ENCODE data around the gene MYBPC1.
"Not testable (repeated sequence)": the region's sequence is repeated elsewhere in the genome, so short reads cannot be mapped to it uniquely, and the experiment has no call there.

MYBPC1 gene

GRCh38 chr12:101594700-101595099 is at the start of gene MYBPC1:
MYBPC1 (plus strand) TSS chr12:101594971; CDS start chr12:101595071, 100 bp downstream.
- Mint-ChIP-seq H3K4me1 (no peaks in the 10 kb centered on the region), H3K27ac (no peak within 1 kb of the TSS), H3K36me3 (no peaks in the 10 kb centered on the region), H3K4me3 (no peak within 1 kb of the TSS), H3K9me3 (no peaks in the 10 kb centered on the region)
- no peak for DNase-seq (ENCODE audit: low spot score in 2 of 2)
- no peak for ATAC-seq

GRCh38 chr12:101551362-101552114 is 43.2 kb upstream of the MYBPC1 start:
- no peak overlapping the region for H3K27ac Mint-ChIP-seq
- no peak for DNase-seq (ENCODE audit: low spot score in 2 of 2)
- ATAC-seq, result no peak

GRCh38 chr12:101552277-101552676 is 42.5 kb upstream of the MYBPC1 start:
- H3K36me3 Mint-ChIP-seq, result no peaks in the 10 kb centered on the region
- no peaks in the 10 kb centered on the region for H3K9me3 Mint-ChIP-seq
- ATAC-seq (no peak), DNase-seq (ENCODE audit: low spot score in 2 of 2) (no peak)
- H3K4me1 Mint-ChIP-seq, result no peaks in the 10 kb centered on the region
- no peak overlapping the region for H3K27ac Mint-ChIP-seq
- H3K4me3 Mint-ChIP-seq, result no peak overlapping the region

More at GRCh38 chr12:101551362-101552114, 43.2 kb upstream of the MYBPC1 start:
- H3K4me3 Mint-ChIP-seq, result no peak overlapping the region
- H3K36me3 Mint-ChIP-seq, result no peaks in the 10 kb centered on the region
- H3K9me3 Mint-ChIP-seq, result no peaks in the 10 kb centered on the region
- H3K4me1 Mint-ChIP-seq, result no peaks in the 10 kb centered on the region

- no peaks in the 10 kb centered on the region for H3K4me1 Mint-ChIP-seq
- H3K36me3 Mint-ChIP-seq, result no peaks in the 10 kb centered on the region
- no peak overlapping the region for H3K4me3 Mint-ChIP-seq
- H3K9me3 Mint-ChIP-seq, result peaks cover 4% of the 10 kb centered on the region
- ATAC-seq (no peak), DNase-seq (ENCODE audit: low spot score in 2 of 2) (no peak)
- no peak overlapping the region for H3K27ac Mint-ChIP-seq
These were observed 37.7 kb upstream of the MYBPC1 start for GRCh38 chr12:101557094-101557493.

GRCh38 chr12:101558726-101559125 is 36.0 kb upstream of the MYBPC1 start:
- H3K4me3 Mint-ChIP-seq; H3K9me3 Mint-ChIP-seq; DNase-seq (ENCODE audit: low spot score in 2 of 2); H3K27ac Mint-ChIP-seq; ATAC-seq; H3K4me1 Mint-ChIP-seq; H3K36me3 Mint-ChIP-seq: not testable (repeated sequence)

GRCh38 chr12:101563212-101563611 is 31.6 kb upstream of the MYBPC1 start:
- Mint-ChIP-seq H3K36me3 (no peaks in the 10 kb centered on the region), H3K27ac (no peak overlapping the region), H3K4me3 (no peak overlapping the region), H3K9me3 (peaks cover 4% of the 10 kb centered on the region), H3K4me1 (no peaks in the 10 kb centered on the region)
- ATAC-seq, result no peak
- DNase-seq (ENCODE audit: low spot score in 2 of 2), result no peak

- H3K36me3 Mint-ChIP-seq, result no peaks in the 10 kb centered on the region
- DNase-seq (ENCODE audit: low spot score in 2 of 2) (no peak), ATAC-seq (no peak)
- H3K4me1 Mint-ChIP-seq, result no peaks in the 10 kb centered on the region
- no peak overlapping the region for H3K4me3 Mint-ChIP-seq
- H3K27ac Mint-ChIP-seq, result no peak overlapping the region
- H3K9me3 Mint-ChIP-seq, result peaks cover 4% of the 10 kb centered on the region
These were observed 29.9 kb upstream of the MYBPC1 start for GRCh38 chr12:101564912-101565311.

GRCh38 chr12:101566318-101566717 is 28.5 kb upstream of the MYBPC1 start:
- DNase-seq (ENCODE audit: low spot score in 2 of 2) (no peak), ATAC-seq (no peak)
- no peaks in the 10 kb centered on the region for H3K9me3 Mint-ChIP-seq
- H3K27ac Mint-ChIP-seq, result no peak overlapping the region
- H3K4me1 Mint-ChIP-seq, result no peaks in the 10 kb centered on the region
- H3K4me3 Mint-ChIP-seq, result no peak overlapping the region
- H3K36me3 Mint-ChIP-seq, result no peaks in the 10 kb centered on the region

- H3K4me3 Mint-ChIP-seq, result no peak overlapping the region
- no peaks in the 10 kb centered on the region for H3K9me3 Mint-ChIP-seq
- no peaks in the 10 kb centered on the region for H3K4me1 Mint-ChIP-seq
- no peak overlapping the region for H3K27ac Mint-ChIP-seq
- DNase-seq (ENCODE audit: low spot score in 2 of 2), result no peak
- ATAC-seq, result no peak
- H3K36me3 Mint-ChIP-seq, result no peaks in the 10 kb centered on the region
These were observed 26.9 kb upstream of the MYBPC1 start for GRCh38 chr12:101567918-101568317.

GRCh38 chr12:101570047-101570446 is 24.7 kb upstream of the MYBPC1 start:
- ATAC-seq, result no peak
- Mint-ChIP-seq H3K4me3 (no peak overlapping the region), H3K27ac (no peak overlapping the region), H3K9me3 (no peaks in the 10 kb centered on the region), H3K36me3 (no peaks in the 10 kb centered on the region), H3K4me1 (no peaks in the 10 kb centered on the region)
- DNase-seq (ENCODE audit: low spot score in 2 of 2), result no peak

GRCh38 chr12:101571105-101571504 is 23.7 kb upstream of the MYBPC1 start:
- Mint-ChIP-seq H3K4me1 (no peaks in the 10 kb centered on the region), H3K27ac (no peak overlapping the region)

GRCh38 chr12:101573743-101574142 is 21.0 kb upstream of the MYBPC1 start:
- Mint-ChIP-seq H3K36me3 (no peaks in the 10 kb centered on the region), H3K27ac (no peak overlapping the region), H3K9me3 (no peaks in the 10 kb centered on the region), H3K4me3 (no peak overlapping the region), H3K4me1 (no peaks in the 10 kb centered on the region)
- DNase-seq (ENCODE audit: low spot score in 2 of 2), result no peak
- ATAC-seq, result no peak

More at GRCh38 chr12:101571105-101571504, 23.7 kb upstream of the MYBPC1 start:
- Mint-ChIP-seq H3K4me3 (no peak overlapping the region), H3K9me3 (no peaks in the 10 kb centered on the region), H3K36me3 (no peaks in the 10 kb centered on the region)
- DNase-seq (ENCODE audit: low spot score in 2 of 2) (no peak), ATAC-seq (no peak)

GRCh38 chr12:101578417-101578816 is 16.4 kb upstream of the MYBPC1 start:
- DNase-seq (ENCODE audit: low spot score in 2 of 2), result no peak
- H3K36me3 Mint-ChIP-seq, result no peaks in the 10 kb centered on the region
- no peak for ATAC-seq
- H3K9me3 Mint-ChIP-seq, result no peaks in the 10 kb centered on the region
- H3K27ac Mint-ChIP-seq, result no peak overlapping the region
- H3K4me3 Mint-ChIP-seq, result no peak overlapping the region
- H3K4me1 Mint-ChIP-seq, result no peaks in the 10 kb centered on the region

GRCh38 chr12:101581190-101581589 is 13.6 kb upstream of the MYBPC1 start:
- ATAC-seq (no peak), DNase-seq (ENCODE audit: low spot score in 2 of 2) (no peak)
- Mint-ChIP-seq H3K36me3 (no peaks in the 10 kb centered on the region), H3K4me3 (no peak overlapping the region), H3K27ac (no peak overlapping the region), H3K9me3 (no peaks in the 10 kb centered on the region), H3K4me1 (no peaks in the 10 kb centered on the region)

GRCh38 chr12:101582937-101583336 is 11.8 kb upstream of the MYBPC1 start:
- H3K4me3 Mint-ChIP-seq, result no peak overlapping the region
- ATAC-seq, result no peak
- no peak overlapping the region for H3K27ac Mint-ChIP-seq

GRCh38 chr12:101590383-101590782 is 4.4 kb upstream of the MYBPC1 start:
- Mint-ChIP-seq H3K27ac (no peak overlapping the region), H3K9me3 (no peaks in the 10 kb centered on the region), H3K4me3 (no peak overlapping the region), H3K4me1 (no peaks in the 10 kb centered on the region), H3K36me3 (no peaks in the 10 kb centered on the region)
- ATAC-seq (no peak), DNase-seq (ENCODE audit: low spot score in 2 of 2) (no peak)

More at GRCh38 chr12:101582937-101583336, 11.8 kb upstream of the MYBPC1 start:
- Mint-ChIP-seq H3K4me1 (no peaks in the 10 kb centered on the region), H3K36me3 (no peaks in the 10 kb centered on the region), H3K9me3 (no peaks in the 10 kb centered on the region)
- no peak for DNase-seq (ENCODE audit: low spot score in 2 of 2)
